ENCODE measurements around the gene ADAM10.

The ADAM10 gene

DNA sequence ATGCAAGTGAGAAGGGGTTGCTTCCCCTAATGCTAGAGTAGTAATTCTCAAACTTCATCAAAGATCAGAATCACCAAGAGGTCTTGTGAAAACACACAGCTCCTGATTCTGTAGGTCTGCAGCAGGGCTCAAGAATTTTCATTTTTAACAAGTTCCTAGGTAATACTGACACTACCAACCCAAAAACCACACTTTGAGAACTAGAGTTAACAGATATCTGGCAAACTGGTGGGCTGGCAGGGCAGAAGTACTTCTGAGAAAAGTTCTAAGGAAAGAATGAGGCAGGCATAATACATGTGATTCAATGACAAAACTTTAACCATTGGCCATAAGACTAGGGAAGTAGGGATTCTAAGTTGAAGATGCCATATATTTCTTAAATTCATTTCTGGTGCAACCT lies 12.8 kb upstream of the ADAM10 start:
- TF ChIP-seq, protein P1, sequence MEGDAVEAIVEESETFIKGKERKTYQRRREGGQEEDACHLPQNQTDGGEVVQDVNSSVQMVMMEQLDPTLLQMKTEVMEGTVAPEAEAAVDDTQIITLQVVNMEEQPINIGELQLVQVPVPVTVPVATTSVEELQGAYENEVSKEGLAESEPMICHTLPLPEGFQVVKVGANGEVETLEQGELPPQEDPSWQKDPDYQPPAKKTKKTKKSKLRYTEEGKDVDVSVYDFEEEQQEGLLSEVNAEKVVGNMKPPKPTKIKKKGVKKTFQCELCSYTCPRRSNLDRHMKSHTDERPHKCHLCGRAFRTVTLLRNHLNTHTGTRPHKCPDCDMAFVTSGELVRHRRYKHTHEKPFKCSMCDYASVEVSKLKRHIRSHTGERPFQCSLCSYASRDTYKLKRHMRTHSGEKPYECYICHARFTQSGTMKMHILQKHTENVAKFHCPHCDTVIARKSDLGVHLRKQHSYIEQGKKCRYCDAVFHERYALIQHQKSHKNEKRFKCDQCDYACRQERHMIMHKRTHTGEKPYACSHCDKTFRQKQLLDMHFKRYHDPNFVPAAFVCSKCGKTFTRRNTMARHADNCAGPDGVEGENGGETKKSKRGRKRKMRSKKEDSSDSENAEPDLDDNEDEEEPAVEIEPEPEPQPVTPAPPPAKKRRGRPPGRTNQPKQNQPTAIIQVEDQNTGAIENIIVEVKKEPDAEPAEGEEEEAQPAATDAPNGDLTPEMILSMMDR (conservative IDR thresholded peaks at IDR 0.05; ENCODE audit: low read depth, low read length) = no peak
- no peaks in the 10 kb centered on the region for H4K20me1 ChIP-seq (ENCODE audit: insufficient read depth)
- no peak overlapping the region for H2AFZ ChIP-seq (ENCODE audit: low read depth)
- H3K27me3 ChIP-seq (ENCODE audit: insufficient read depth, low read depth) = no peaks in the 10 kb centered on the region
- H3K9ac ChIP-seq = no peak overlapping the region
- no peaks in the 10 kb centered on the region for H3K79me2 ChIP-seq (ENCODE audit: insufficient read depth, low read depth)
- H3K4me2 ChIP-seq = no peak overlapping the region
- no peak overlapping the region for H3K27ac ChIP-seq
- H3K4me3 ChIP-seq (IDR thresholded peaks at IDR 0.05; ENCODE audit: insufficient read depth, low read depth, low read length) = no peak overlapping the region
- no peaks in the 10 kb centered on the region for H3K36me3 ChIP-seq (ENCODE audit: insufficient read depth)
- peaks cover 19% of the 10 kb centered on the region for H3K4me1 ChIP-seq (ENCODE audit: low read depth, poor library complexity, severe bottlenecking)

DNA sequence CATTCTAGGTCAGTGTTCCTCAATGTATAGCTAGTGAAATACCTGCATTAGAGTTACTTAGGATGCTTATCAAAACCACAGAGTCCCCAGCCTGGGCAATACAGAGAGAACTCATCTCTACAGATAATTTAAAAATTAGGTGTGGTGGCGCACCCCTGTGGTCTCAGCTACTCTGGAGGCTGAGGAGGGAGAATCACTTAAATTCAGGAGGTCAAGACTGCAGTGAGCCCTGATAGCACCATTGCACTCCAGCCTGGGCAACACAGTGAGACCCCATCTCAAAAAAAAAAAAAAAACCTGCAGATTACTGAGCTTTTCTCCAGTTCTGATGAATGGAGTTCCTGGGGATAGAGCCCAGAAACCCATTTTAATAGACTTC lies 11.5 kb upstream of the ADAM10 start:
- H3K4me3 ChIP-seq (IDR thresholded peaks at IDR 0.05; ENCODE audit: insufficient read depth, low read depth, low read length) = no peak overlapping the region
- H3K27ac ChIP-seq = no peak overlapping the region
- H3K4me2 ChIP-seq = no peak overlapping the region
- no peak overlapping the region for H3K9ac ChIP-seq
- no peaks in the 10 kb centered on the region for H3K36me3 ChIP-seq (ENCODE audit: insufficient read depth)
- H2AFZ ChIP-seq (ENCODE audit: low read depth) = no peak overlapping the region
- no peaks in the 10 kb centered on the region for H4K20me1 ChIP-seq (ENCODE audit: insufficient read depth)
- H3K79me2 ChIP-seq (ENCODE audit: insufficient read depth, low read depth) = no peaks in the 10 kb centered on the region
- H3K4me1 ChIP-seq (ENCODE audit: low read depth, poor library complexity, severe bottlenecking) = peaks cover 21% of the 10 kb centered on the region
- TF ChIP-seq, protein P1 (conservative IDR thresholded peaks at IDR 0.05; ENCODE audit: low read depth, low read length) = no peak
- H3K27me3 ChIP-seq (ENCODE audit: insufficient read depth, low read depth) = no peaks in the 10 kb centered on the region

DNA sequence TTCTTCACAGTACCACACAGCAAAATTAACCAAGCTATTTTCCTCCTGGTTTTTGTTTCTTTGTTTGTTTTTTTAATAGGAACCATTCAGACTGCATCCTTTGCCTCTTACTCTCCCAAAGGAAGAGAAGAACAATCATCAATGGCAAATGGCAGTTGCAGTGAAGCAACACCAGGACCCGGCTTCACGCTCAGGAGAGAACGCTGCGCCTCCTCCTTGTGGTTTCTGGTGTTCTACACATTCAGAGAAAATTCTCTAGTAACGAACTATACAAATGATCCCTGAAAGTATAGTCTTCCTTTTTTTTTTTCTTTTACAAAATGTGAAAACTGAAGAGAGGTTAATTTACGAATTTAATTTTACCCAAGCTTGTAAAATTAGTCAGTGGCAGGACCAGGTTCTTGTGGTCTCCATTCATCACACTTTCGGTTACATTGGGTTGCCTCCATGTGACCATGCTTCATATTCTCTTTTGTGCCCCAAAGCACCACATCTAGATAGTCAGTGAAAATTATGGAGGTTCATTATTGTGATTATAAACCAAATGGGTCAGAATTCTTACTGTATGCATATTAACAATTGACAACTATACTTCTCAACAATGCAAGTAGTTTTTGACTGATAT lies 11.0 kb upstream of the ADAM10 start:
- peaks cover 21% of the 10 kb centered on the region for H3K4me1 ChIP-seq (ENCODE audit: low read depth, poor library complexity, severe bottlenecking)
- no peak overlapping the region for H3K4me2 ChIP-seq
- TF ChIP-seq, protein P1 (conservative IDR thresholded peaks at IDR 0.05; ENCODE audit: low read depth, low read length) = no peak
- no peak overlapping the region for H2AFZ ChIP-seq (ENCODE audit: low read depth)
- no peak overlapping the region for H3K27ac ChIP-seq
- no peaks in the 10 kb centered on the region for H3K36me3 ChIP-seq (ENCODE audit: insufficient read depth)
- no peaks in the 10 kb centered on the region for H3K27me3 ChIP-seq (ENCODE audit: insufficient read depth, low read depth)
- no peaks in the 10 kb centered on the region for H4K20me1 ChIP-seq (ENCODE audit: insufficient read depth)
- no peak overlapping the region for H3K9ac ChIP-seq
- no peak overlapping the region for H3K4me3 ChIP-seq (IDR thresholded peaks at IDR 0.05; ENCODE audit: insufficient read depth, low read depth, low read length)
- H3K79me2 ChIP-seq (ENCODE audit: insufficient read depth, low read depth) = no peaks in the 10 kb centered on the region

DNA sequence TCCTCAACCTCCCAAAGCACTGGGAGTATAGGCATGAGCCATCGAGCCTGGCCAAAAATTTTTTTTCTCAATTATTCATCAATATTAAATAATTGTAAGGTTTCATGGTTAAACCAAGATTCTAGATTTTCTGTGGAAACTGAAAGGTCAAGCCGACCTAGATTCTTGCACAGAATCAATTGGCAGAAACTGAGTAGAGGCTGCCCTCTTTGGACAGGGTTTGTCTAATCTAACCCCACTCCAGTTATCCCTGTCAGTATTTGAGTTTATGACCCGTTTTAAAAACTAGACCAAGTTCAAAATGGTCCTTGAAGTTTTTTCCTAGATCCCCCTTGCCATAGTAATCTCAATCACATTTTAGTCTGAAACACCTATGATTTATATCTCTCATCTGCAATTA lies 8.6 kb upstream of the ADAM10 start:
- Histone ChIP-seq H3K9ac (no peak overlapping the region), H3K27ac (0 out of 2 replicates have a peak overlapping the region, but pooled peaks have one; percentile 25), H3K36me3 (ENCODE audit: insufficient read depth) (no peaks in the 10 kb centered on the region), H3K4me2 (peak overlapping the region; percentile 7; the same call in 1 of the 2 replicates), H2AFZ (ENCODE audit: low read depth) (no peak overlapping the region; the same call in 1 of the 2 replicates), H3K27me3 (ENCODE audit: insufficient read depth, low read depth) (no peaks in the 10 kb centered on the region), H3K79me2 (ENCODE audit: insufficient read depth, low read depth) (no peaks in the 10 kb centered on the region), H3K4me1 (ENCODE audit: low read depth, poor library complexity, severe bottlenecking) (peaks cover 21% of the 10 kb centered on the region), H4K20me1 (ENCODE audit: insufficient read depth) (no peaks in the 10 kb centered on the region), H3K4me3 (IDR thresholded peaks at IDR 0.05; ENCODE audit: insufficient read depth, low read depth, low read length) (no peak overlapping the region)
- TF ChIP-seq, protein P1 (conservative IDR thresholded peaks at IDR 0.05; ENCODE audit: low read depth, low read length) = no peak

Data from KMS-11 (cell line).